ACHN (cell line): Measurements from ENCODE around the gene GALNT9.

Source experiments
- DNase-seq: peaks from one replicate; pipeline ENCODE4 v3.0.0-alpha.2; 2015
- in situ Hi-C: cut with HindIII; loops from 2 replicates; pipeline ENCODE4 v1.10.0; 2017; ENCODE audit warnings: low sequenced_read_pairs, low pct_ligation_motif_present, low pct_unique_long_range_greater_than_20kb

GALNT9 gene

GRCh38 chr12:132176920-132177551 lies 152.4 kb downstream of the GALNT9 start:
- in situ Hi-C loops = no loop called here
- DNase-seq = no peak

- in situ Hi-C loops = no loop called here
- no peak for DNase-seq
Measured at GRCh38 chr12:132176385-132176919, 152.9 kb downstream of the GALNT9 start.

GRCh38 chr12:132175496-132176384 lies 153.6 kb downstream of the GALNT9 start:
- in situ Hi-C loops = no loop called here
- DNase-seq = no peak

DNA sequence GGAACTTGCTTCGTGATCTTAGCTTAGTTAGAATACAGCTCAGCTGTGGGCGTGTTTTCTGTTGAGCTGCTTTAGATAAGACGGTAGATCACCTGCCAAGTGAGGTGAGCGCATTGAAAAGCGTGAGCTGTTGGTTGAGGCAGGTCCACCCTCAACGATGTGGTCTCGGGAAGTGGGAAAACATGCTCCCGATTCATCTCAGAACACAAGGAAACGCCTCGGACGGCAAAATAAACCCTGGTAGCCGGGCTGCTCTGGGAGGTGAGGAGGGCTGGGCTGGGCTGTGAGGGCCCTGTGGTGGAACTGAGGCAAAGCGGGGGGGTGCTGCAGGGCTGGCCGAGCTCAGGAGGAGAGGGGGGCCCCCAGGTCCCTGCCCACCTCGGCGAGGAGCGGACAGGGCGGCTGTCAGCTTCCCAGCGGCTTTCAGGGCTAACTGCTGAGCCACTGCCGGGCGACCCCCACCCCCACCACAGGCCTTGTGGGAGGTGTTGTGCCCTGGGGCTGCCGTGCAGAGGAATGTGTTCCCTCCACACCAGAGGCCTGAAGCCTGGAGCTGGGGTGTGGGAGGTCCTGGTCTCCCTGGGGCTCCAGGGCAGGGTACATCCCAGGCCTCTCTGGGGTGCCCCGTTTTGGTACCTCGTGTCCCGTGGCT lies 154.4 kb downstream of the GALNT9 start:
- in situ Hi-C loops = no loop called here
- DNase-seq = no peak

DNA sequence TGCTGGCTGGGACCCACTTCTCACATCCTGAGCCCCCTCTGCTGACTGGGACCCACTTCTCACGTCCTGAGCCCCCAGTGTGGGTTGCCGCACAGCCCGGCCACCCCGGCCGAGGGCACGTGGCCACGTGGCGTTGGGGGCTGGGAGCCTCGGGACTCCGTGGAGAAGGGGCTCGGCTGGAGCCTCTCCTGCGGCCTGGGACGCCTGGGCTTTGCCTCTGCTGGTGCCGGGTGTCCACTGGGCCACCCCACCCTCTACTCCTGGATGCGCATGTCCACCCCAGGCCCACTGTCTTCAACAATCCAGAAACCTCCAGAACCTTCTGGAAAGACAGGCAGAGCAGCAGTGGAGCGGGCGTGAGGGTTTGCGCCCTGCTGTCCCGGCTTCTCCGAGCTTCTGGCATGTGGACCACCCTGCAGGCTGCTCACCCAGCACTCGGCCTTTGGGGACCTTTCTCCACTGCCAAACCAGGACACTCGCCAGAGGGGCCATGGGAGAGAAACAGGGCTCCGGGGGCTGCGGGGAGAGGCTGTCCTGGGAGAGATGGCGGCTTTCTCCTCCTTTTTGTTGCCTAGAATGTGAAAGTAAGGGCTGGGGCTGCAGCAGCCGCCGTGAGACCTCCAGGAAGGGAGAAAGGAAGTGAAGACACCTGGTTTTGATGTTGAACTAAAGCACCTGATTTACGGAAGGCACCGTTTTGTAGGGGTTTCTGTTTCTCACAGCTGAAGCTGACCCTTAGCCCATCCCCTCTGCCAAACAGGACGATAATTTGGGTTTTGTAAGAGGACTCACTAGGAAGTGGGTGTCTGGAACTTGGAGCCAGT lies 155.2 kb downstream of the GALNT9 start:
- no peak for DNase-seq
- in situ Hi-C loops = no loop called here

DNA sequence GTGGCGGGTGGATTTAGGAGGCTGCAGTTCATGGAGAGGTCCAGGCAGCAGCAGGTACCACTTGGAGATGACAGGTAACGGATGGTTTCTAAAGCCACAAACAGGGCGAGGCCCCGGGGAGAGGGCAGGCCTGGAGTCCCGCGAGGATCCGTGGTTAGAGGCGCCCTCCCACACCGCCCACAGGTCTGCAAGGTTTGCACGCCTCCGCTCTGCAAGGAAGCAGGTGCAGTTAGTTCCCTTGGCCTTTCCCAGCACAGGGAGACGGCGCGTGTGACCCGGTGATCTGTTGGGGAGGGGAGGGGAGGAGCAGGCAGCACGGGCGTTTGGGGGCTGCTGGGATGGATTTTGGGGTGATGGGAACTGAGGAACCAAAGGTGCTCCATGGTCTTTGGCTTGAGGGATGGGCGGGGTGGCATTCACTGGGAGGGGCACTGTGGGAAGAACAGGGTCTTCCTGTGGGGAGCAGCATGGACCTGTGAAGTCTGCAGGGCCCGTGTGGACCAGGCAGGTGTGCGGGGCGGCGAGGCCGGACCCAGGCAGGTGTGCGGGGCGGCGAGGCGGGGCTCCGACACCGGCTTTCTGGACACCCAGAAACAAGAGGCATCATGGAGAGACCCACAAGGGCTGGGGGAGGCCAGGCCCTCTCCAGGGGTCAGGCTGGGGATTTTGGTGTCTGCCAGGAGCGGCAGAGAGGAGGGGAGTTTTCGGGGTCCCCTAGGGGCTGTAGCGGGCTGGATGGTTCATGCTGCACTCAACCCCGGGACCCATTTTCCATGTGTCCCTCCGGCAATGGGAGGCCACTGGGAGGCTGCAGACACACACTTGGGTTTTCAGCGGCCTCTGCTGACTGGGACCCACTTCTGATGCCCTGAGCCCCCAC lies 156.0 kb downstream of the GALNT9 start:
- no peak for DNase-seq

GRCh38 chr12:132172619-132173018 lies 156.8 kb downstream of the GALNT9 start:
- in situ Hi-C loops = no loop called here
- no peak for DNase-seq

More for the DNA sequence above, 156.0 kb downstream of the GALNT9 start:
- in situ Hi-C loops = no loop called here

- DNase-seq = no peak
- in situ Hi-C loops = no loop called here
Measured at GRCh38 chr12:132171968-132172521, 157.3 kb downstream of the GALNT9 start.

DNA sequence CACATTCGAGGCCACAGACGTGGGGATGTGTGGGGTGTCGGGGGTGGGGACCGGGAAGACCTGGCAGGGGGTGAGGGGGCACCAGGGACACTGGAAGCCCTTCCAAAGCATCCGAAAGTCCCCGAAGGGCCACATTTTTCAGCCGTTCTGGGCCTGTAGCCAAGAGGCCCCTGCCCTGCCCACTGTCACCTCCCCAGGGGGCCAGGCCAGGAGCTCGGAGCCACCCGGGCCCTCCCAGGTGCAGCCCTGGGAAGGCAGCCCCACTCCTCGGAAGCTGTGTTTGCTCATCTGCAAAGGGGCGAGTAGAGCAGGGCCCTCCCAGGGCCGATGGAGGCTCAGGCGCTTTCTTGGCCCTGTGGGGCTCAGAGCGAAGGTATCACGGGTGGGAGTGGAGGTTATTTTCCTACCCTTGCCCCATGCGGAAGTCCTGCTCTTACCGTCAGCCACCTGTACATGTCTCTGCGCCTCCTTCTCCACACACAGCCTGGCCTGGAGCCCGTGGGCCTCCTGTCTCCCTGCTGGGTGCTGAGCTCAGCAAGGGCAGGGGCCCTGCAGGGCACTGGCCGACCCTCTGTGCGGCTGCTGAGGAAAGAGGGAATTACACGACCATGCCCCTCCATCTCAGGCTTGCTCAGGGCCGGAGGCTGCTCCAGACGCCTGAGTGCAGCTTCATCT lies 158.0 kb downstream of the GALNT9 start:
- in situ Hi-C loops = no loop called here
- no peak for DNase-seq

DNA sequence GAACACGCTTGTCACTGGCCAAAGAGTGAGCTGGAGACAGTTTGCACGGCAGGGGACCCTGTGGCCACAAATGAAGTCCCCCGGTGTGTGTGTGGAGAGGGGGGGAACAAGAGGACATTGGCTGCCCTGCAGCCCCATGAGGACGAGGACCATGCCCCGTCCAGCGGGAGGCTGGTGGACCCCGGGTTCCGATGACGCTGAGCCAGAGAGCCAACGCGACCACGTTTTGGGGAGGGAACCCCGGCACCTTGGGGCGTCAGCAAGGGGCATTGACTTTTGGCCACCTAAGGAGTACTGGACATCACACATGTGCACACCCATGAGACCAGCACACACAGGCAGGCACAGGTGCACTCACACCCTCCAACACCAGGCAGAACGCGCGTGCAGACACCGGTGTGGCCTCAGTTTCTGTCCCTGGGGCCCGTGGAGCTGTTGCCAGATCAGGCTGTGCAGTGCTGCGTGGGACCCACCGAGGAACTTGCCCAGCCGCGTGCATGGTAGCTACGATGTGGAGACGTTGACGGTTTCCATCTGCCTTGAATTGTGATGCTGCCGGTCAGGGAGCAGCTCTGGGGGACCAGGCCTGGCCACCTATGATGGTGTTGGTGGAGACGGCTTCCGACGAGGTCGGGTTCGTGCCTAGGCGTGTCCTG lies 158.6 kb downstream of the GALNT9 start:
- in situ Hi-C loops = no loop called here
- DNase-seq = no peak

DNA sequence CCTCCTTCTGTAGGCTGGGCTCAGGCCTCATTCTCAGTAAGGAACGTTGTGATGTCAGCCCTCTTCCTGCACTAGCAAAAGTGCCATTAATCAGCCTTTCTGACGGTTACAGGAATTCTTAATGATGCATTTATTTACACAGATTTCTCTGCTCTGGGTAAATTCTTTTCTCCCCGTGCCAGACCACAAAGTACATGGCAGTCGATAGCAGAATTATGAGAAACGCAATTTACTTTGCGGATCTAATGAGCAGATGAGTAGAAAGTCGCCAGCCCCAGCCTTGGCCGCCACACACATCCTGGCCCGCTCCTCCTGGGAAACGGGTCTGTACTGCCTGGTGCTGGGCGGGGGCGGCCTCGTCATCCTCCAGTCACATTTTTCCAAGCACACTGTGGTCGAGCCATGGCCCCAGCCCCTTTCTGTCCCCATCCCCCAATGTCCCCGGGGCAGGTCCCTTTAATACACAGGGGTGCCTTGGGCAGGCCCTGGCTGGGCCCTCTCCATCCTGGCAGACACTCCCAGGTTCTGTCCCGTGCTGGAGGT lies 159.2 kb downstream of the GALNT9 start:
- DNase-seq = no peak
- in situ Hi-C loops = no loop called here

DNA sequence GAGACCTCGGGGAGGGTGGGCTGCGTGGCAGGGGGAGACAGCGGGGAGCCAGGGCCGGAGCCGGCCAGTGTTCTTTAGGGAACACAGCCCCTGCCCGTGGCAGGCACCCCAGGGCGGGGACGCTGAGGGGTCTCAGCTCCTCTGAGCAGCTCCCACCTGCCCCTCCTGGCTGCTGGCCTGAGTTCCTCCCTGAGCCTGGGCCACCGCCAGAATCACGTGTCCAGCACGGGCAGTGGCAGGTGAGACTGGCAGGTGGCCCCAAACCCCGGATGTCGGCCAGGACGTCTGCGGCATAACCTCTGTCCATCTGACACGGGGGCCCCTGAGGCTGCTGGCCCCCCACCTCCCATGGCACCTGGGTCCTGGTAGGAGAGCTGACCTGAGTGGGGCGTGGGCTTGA lies 160.0 kb downstream of the GALNT9 start:
- no peak for DNase-seq
- in situ Hi-C loops = no loop called here

- no peak for DNase-seq
- in situ Hi-C loops = no loop called here
Measured at GRCh38 chr12:132168311-132169031, 160.9 kb downstream of the GALNT9 start.

DNA sequence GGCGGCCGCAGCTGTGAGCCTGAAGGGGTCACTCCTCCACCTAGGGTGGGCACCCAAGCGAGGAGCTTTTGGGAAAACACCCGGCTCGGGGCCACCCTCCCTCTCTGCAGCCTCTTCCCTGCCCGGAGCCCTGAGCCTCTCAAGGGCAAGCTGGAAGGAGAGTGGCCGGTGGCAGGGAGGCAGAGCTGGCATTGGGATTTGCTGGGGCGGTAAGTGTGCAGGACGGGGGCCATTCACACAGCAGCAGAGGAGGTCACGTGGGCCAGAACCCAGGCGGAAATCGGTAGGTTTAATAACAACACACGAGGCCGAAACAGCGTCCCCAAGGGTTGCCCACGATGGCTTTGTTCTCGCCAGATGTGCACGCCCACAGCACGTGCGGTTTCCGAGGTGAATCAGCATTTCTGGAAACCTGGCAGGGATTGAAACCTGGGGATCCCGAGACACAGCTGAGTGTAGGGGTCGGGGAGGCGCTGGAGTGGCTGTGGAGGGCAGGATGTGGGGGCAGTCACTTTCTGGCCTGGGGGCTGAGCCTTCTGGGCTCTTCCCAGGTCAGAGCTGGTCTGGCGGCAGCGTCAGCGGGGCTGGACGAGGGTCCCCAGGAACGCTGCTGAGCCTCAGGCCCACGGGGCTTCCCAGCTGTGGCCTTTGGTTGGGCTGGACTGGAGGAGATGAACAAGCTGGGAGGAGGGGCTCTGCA lies 161.6 kb downstream of the GALNT9 start:
- in situ Hi-C loops = no loop called here
- DNase-seq = no peak
